ENCODE data around the gene HTD2. TPM values are rescaled to one million over a fixed set of nuclear protein-coding genes. Genes with fewer than 3 reads are reported as not detected.
A peak's percentile ranks its signal among the peaks of the same experiment; 100 is the strongest.
"Not testable (repeated sequence)": the region's sequence is repeated elsewhere in the genome, so short reads cannot be mapped to it uniquely, and the experiment has no call there.

Gene HTD2
- total RNA-seq, 1 donor from 2014 or later, result 7.7 TPM

GRCh38 chr3:58270485-58270884, 35.8 kb upstream of the HTD2 start:
- no peak overlapping the region for H3K27ac Mint-ChIP-seq (ENCODE audit: unreplicated experiment)

GRCh38 chr3:58271901-58272501, 34.3 kb upstream of the HTD2 start:
- Histone ChIP-seq H3K4me1 (ENCODE audit: insufficient read depth, low read length) (peaks cover 12% of the 10 kb centered on the region), H3K4me3 (ENCODE audit: insufficient read depth, low read depth, low read length) (no peak overlapping the region), H4K20me1 (ENCODE audit: insufficient read depth, low read length) (no peaks in the 10 kb centered on the region), H3K79me2 (ENCODE audit: insufficient read depth, low read length) (no peaks in the 10 kb centered on the region), H3K9ac (ENCODE audit: low read length) (peak overlapping the region; percentile 42), H3K27me3 (ENCODE audit: insufficient read depth, low read length) (no peaks in the 10 kb centered on the region), H2AFZ (ENCODE audit: low read depth, low read length) (no peak overlapping the region), H3K27ac (ENCODE audit: low read depth, low read length) (peak overlapping the region; percentile 71), H3K4me2 (ENCODE audit: low read length) (peak overlapping the region; percentile 71), H3K9me3 (ENCODE audit: insufficient read depth, low read depth, low read length) (no peaks in the 10 kb centered on the region), H3K36me3 (ENCODE audit: insufficient read depth, low read length) (no peaks in the 10 kb centered on the region)
- H3K27ac Mint-ChIP-seq (ENCODE audit: unreplicated experiment), result peak overlapping the region; percentile 79
- peaks cover 6% of the 10 kb centered on the region for H3K9me3 Mint-ChIP-seq (ENCODE audit: unreplicated experiment)
- H3K4me1 Mint-ChIP-seq (ENCODE audit: low read depth, unreplicated experiment), result peaks cover 8% of the 10 kb centered on the region
- TF ChIP-seq CTCF (IDR thresholded peaks at IDR 0.05; ENCODE audit: insufficient read depth, low read depth, low read length) (no peak), EZH2 (IDR thresholded peaks at IDR 0.05; ENCODE audit: insufficient read depth, low read length) (no peak)
- FAIRE-seq (peak; percentile 62), DNase-seq (ENCODE audit: low read depth) (peak; percentile 94)
- H3K4me3 Mint-ChIP-seq (ENCODE audit: unreplicated experiment), result no peak overlapping the region
- peaks cover 5% of the 10 kb centered on the region for H3K36me3 Mint-ChIP-seq (ENCODE audit: low read depth, unreplicated experiment)
- H3K27me3 Mint-ChIP-seq (ENCODE audit: low read depth, unreplicated experiment), result no peaks in the 10 kb centered on the region

More at GRCh38 chr3:58270485-58270884, 35.8 kb upstream of the HTD2 start:
- no peaks in the 10 kb centered on the region for H3K27me3 ChIP-seq (ENCODE audit: insufficient read depth, low read length)
- no peak overlapping the region for H3K4me2 ChIP-seq (ENCODE audit: low read length)
- TF ChIP-seq EZH2 (IDR thresholded peaks at IDR 0.05; ENCODE audit: insufficient read depth, low read length) (no peak), CTCF (IDR thresholded peaks at IDR 0.05; ENCODE audit: insufficient read depth, low read depth, low read length) (no peak)
- H3K79me2 ChIP-seq (ENCODE audit: insufficient read depth, low read length), result no peaks in the 10 kb centered on the region
- no peak overlapping the region for H3K27ac ChIP-seq (ENCODE audit: low read depth, low read length)
- H3K9ac ChIP-seq (ENCODE audit: low read length), result no peak overlapping the region
- H2AFZ ChIP-seq (ENCODE audit: low read depth, low read length), result no peak overlapping the region
- Mint-ChIP-seq H3K4me3 (ENCODE audit: unreplicated experiment) (no peak overlapping the region), H3K4me1 (ENCODE audit: low read depth, unreplicated experiment) (peaks cover 8% of the 10 kb centered on the region), H3K27me3 (ENCODE audit: low read depth, unreplicated experiment) (no peaks in the 10 kb centered on the region), H3K9me3 (ENCODE audit: unreplicated experiment) (no peaks in the 10 kb centered on the region), H3K36me3 (ENCODE audit: low read depth, unreplicated experiment) (peaks cover 5% of the 10 kb centered on the region)
- peaks cover 12% of the 10 kb centered on the region for H3K4me1 ChIP-seq (ENCODE audit: insufficient read depth, low read length)
- H3K4me3 ChIP-seq (ENCODE audit: insufficient read depth, low read depth, low read length), result no peak overlapping the region
- H3K36me3 ChIP-seq (ENCODE audit: insufficient read depth, low read length), result no peaks in the 10 kb centered on the region
- DNase-seq (ENCODE audit: low read depth) (no peak), FAIRE-seq (no peak)
- no peaks in the 10 kb centered on the region for H4K20me1 ChIP-seq (ENCODE audit: insufficient read depth, low read length)
- no peaks in the 10 kb centered on the region for H3K9me3 ChIP-seq (ENCODE audit: insufficient read depth, low read depth, low read length)

GRCh38 chr3:58272891-58273290, 33.4 kb upstream of the HTD2 start:
- DNase-seq (ENCODE audit: low read depth) (no peak), FAIRE-seq (no peak)
- no peaks in the 10 kb centered on the region for H3K36me3 ChIP-seq (ENCODE audit: insufficient read depth, low read length)
- H3K79me2 ChIP-seq (ENCODE audit: insufficient read depth, low read length), result no peaks in the 10 kb centered on the region
- peaks cover 15% of the 10 kb centered on the region for H3K9me3 Mint-ChIP-seq (ENCODE audit: unreplicated experiment)
- peaks cover 8% of the 10 kb centered on the region for H3K4me1 Mint-ChIP-seq (ENCODE audit: low read depth, unreplicated experiment)
- no peak overlapping the region for H3K4me3 Mint-ChIP-seq (ENCODE audit: unreplicated experiment)
- no peak overlapping the region for H2AFZ ChIP-seq (ENCODE audit: low read depth, low read length)
- peaks cover 5% of the 10 kb centered on the region for H3K36me3 Mint-ChIP-seq (ENCODE audit: low read depth, unreplicated experiment)
- H3K27me3 Mint-ChIP-seq (ENCODE audit: low read depth, unreplicated experiment), result no peaks in the 10 kb centered on the region
- no peaks in the 10 kb centered on the region for H3K9me3 ChIP-seq (ENCODE audit: insufficient read depth, low read depth, low read length)
- H3K4me3 ChIP-seq (ENCODE audit: insufficient read depth, low read depth, low read length), result no peak overlapping the region
- H3K27ac ChIP-seq (ENCODE audit: low read depth, low read length), result peak overlapping the region; percentile 71
- no peak for TF ChIP-seq EZH2 (IDR thresholded peaks at IDR 0.05; ENCODE audit: insufficient read depth, low read length)
- TF ChIP-seq CTCF (IDR thresholded peaks at IDR 0.05; ENCODE audit: insufficient read depth, low read depth, low read length), result no peak
- H3K27me3 ChIP-seq (ENCODE audit: insufficient read depth, low read length), result no peaks in the 10 kb centered on the region
- peak overlapping the region; percentile 79 for H3K27ac Mint-ChIP-seq (ENCODE audit: unreplicated experiment)
- no peak overlapping the region for H3K4me2 ChIP-seq (ENCODE audit: low read length)
- no peak overlapping the region for H3K9ac ChIP-seq (ENCODE audit: low read length)
- H4K20me1 ChIP-seq (ENCODE audit: insufficient read depth, low read length), result no peaks in the 10 kb centered on the region
- H3K4me1 ChIP-seq (ENCODE audit: insufficient read depth, low read length), result peaks cover 12% of the 10 kb centered on the region

- not testable (repeated sequence) for H3K27me3 ChIP-seq (ENCODE audit: insufficient read depth, low read length); H3K4me3 Mint-ChIP-seq (ENCODE audit: unreplicated experiment); H3K27ac ChIP-seq (ENCODE audit: low read depth, low read length); H3K4me3 ChIP-seq (ENCODE audit: insufficient read depth, low read depth, low read length); H3K9ac ChIP-seq (ENCODE audit: low read length); H4K20me1 ChIP-seq (ENCODE audit: insufficient read depth, low read length); H3K36me3 ChIP-seq (ENCODE audit: insufficient read depth, low read length); H3K36me3 Mint-ChIP-seq (ENCODE audit: low read depth, unreplicated experiment); H3K79me2 ChIP-seq (ENCODE audit: insufficient read depth, low read length); DNase-seq (ENCODE audit: low read depth); H3K27ac Mint-ChIP-seq (ENCODE audit: unreplicated experiment); H3K4me1 Mint-ChIP-seq (ENCODE audit: low read depth, unreplicated experiment); H3K9me3 ChIP-seq (ENCODE audit: insufficient read depth, low read depth, low read length); H3K27me3 Mint-ChIP-seq (ENCODE audit: low read depth, unreplicated experiment); H3K4me2 ChIP-seq (ENCODE audit: low read length); FAIRE-seq; H2AFZ ChIP-seq (ENCODE audit: low read depth, low read length)
- H3K4me1 ChIP-seq (ENCODE audit: insufficient read depth, low read length), result peaks cover 12% of the 10 kb centered on the region
- peaks cover 15% of the 10 kb centered on the region for H3K9me3 Mint-ChIP-seq (ENCODE audit: unreplicated experiment)
Observed at GRCh38 chr3:58273362-58273761, 33.0 kb upstream of the HTD2 start.

All from astrocyte (in vitro differentiated cells and primary cell).